HEK293 (cell line): Measurements from ENCODE around the gene ZYX.

Experiments
- BCL11A ChIP-seq: fragments of 450-650 bp; formaldehyde crosslinking; IDR thresholded peaks from 2 replicates; pipeline ENCODE4 v1.5.1; 2016; ENCODE audit warnings: low read depth, missing biosample characterization, missing genetic modification characterization
- HOXD13 ChIP-seq: sonication (generic); formaldehyde crosslinking; IDR thresholded peaks from 2 replicates; pipeline ENCODE4 v1.8.0; 2022; ENCODE audit warnings: missing genetic modification reagents, borderline replicate concordance
- KLF1 ChIP-seq: fragments of 450-650 bp; formaldehyde crosslinking; IDR thresholded peaks from 2 replicates; pipeline ENCODE4 v1.5.1; 2016; ENCODE audit warnings: missing biosample characterization, missing genetic modification characterization
- KLF8 ChIP-seq: fragments of 450-650 bp; formaldehyde crosslinking; IDR thresholded peaks from 2 replicates; pipeline ENCODE4 v1.5.1; 2016; ENCODE audit warnings: missing biosample characterization, missing genetic modification characterization
- PRDM4 ChIP-seq: fragments of 450-650 bp; formaldehyde crosslinking; IDR thresholded peaks from 2 replicates; pipeline ENCODE4 v1.5.1; 2017; ENCODE audit warnings: missing biosample characterization, missing genetic modification characterization
- PRDM6 ChIP-seq: fragments of 450-650 bp; formaldehyde crosslinking; IDR thresholded peaks from 2 replicates; pipeline ENCODE4 v1.5.1; 2017; ENCODE audit warnings: missing biosample characterization, missing genetic modification characterization
- ZBTB48 ChIP-seq: fragments of 450-650 bp; formaldehyde crosslinking; IDR thresholded peaks from 2 replicates; pipeline ENCODE4 v1.5.1; 2016; ENCODE audit warnings: missing biosample characterization, missing genetic modification characterization
- ZBTB49 ChIP-seq: fragments of 450-650 bp; formaldehyde crosslinking; IDR thresholded peaks from 2 replicates; pipeline ENCODE4 v1.5.1; 2016; ENCODE audit warnings: missing biosample characterization, missing genetic modification characterization, low read depth
- ZFP69B ChIP-seq: fragments of 450-650 bp; formaldehyde crosslinking; IDR thresholded peaks from 2 replicates; pipeline ENCODE4 v1.5.1; 2016; ENCODE audit warnings: missing biosample characterization, missing genetic modification characterization
- ZNF146 ChIP-seq: fragments of 450-650 bp; formaldehyde crosslinking; IDR thresholded peaks from 2 replicates; pipeline ENCODE4 v1.5.1; 2016; ENCODE audit warnings: missing biosample characterization, missing genetic modification characterization
- ZNF174 ChIP-seq: fragments of 450-650 bp; formaldehyde crosslinking; IDR thresholded peaks from 2 replicates; pipeline ENCODE4 v1.5.0; 2017; ENCODE audit warnings: missing biosample characterization, mild to moderate bottlenecking, missing genetic modification characterization
- ZNF248 ChIP-seq: fragments of 450-650 bp; formaldehyde crosslinking; IDR thresholded peaks from 2 replicates; pipeline ENCODE4 v1.5.1; 2017; ENCODE audit warnings: missing biosample characterization, missing genetic modification characterization
- ZNF354C ChIP-seq: fragments of 450-650 bp; formaldehyde crosslinking; IDR thresholded peaks from 2 replicates; pipeline ENCODE4 v1.5.1; 2016; ENCODE audit warnings: missing biosample characterization, missing genetic modification characterization, low read depth, borderline replicate concordance
- ZNF391 ChIP-seq: fragments of 450-650 bp; formaldehyde crosslinking; IDR thresholded peaks from 2 replicates; pipeline ENCODE4 v1.5.1; 2016; ENCODE audit warnings: low read depth, missing biosample characterization, missing genetic modification characterization, borderline replicate concordance
- ZNF433 ChIP-seq: fragments of 450-650 bp; formaldehyde crosslinking; IDR thresholded peaks from 2 replicates; pipeline ENCODE4 v1.5.1; 2016; ENCODE audit warnings: missing biosample characterization, missing genetic modification characterization, low read depth
- ZNF514 ChIP-seq: fragments of 450-650 bp; formaldehyde crosslinking; IDR thresholded peaks from 2 replicates; pipeline ENCODE4 v1.5.1; 2016; ENCODE audit warnings: missing biosample characterization, missing genetic modification characterization
- ZNF629 ChIP-seq: fragments of 450-650 bp; formaldehyde crosslinking; IDR thresholded peaks from 2 replicates; pipeline ENCODE4 v1.5.1; 2017; ENCODE audit warnings: missing biosample characterization, missing genetic modification characterization
- ZXDB ChIP-seq: fragments of 450-650 bp; formaldehyde crosslinking; IDR thresholded peaks from 2 replicates; pipeline ENCODE4 v1.5.1; 2016; ENCODE audit warnings: missing biosample characterization, missing genetic modification characterization
- TF ChIP-seq, protein P1 (sequence below): fragments of 450-650 bp; formaldehyde crosslinking; IDR thresholded peaks from 2 replicates; pipeline ENCODE4 v1.5.1; 2016; ENCODE audit warnings: missing biosample characterization, missing genetic modification characterization
- TF ChIP-seq, protein P2 (sequence below): fragments of 450-650 bp; formaldehyde crosslinking; conservative IDR thresholded peaks from 2 replicates; pipeline ENCODE4 v1.5.1; 2016; ENCODE audit warnings: low read depth, missing biosample characterization, missing genetic modification characterization
- TF ChIP-seq, protein P3 (sequence below): fragments of 450-650 bp; formaldehyde crosslinking; IDR thresholded peaks from 2 replicates; pipeline ENCODE4 v1.5.1; 2016; ENCODE audit warnings: missing biosample characterization, missing genetic modification characterization

The ZYX gene

GRCh38 chr7:143384661-143385631 is 3.8 kb downstream of the ZYX start (continued):
- TF ChIP-seq ZBTB49 (tag by site-specific recombination), result no peak
- TF ChIP-seq, protein P1, sequence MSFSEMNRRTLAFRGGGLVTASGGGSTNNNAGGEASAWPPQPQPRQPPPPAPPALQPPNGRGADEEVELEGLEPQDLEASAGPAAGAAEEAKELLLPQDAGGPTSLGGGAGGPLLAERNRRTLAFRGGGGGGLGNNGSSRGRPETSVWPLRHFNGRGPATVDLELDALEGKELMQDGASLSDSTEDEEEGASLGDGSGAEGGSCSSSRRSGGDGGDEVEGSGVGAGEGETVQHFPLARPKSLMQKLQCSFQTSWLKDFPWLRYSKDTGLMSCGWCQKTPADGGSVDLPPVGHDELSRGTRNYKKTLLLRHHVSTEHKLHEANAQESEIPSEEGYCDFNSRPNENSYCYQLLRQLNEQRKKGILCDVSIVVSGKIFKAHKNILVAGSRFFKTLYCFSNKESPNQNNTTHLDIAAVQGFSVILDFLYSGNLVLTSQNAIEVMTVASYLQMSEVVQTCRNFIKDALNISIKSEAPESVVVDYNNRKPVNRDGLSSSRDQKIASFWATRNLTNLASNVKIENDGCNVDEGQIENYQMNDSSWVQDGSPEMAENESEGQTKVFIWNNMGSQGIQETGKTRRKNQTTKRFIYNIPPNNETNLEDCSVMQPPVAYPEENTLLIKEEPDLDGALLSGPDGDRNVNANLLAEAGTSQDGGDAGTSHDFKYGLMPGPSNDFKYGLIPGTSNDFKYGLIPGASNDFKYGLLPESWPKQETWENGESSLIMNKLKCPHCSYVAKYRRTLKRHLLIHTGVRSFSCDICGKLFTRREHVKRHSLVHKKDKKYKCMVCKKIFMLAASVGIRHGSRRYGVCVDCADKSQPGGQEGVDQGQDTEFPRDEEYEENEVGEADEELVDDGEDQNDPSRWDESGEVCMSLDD (tag by site-specific recombination), result no peak
- TF ChIP-seq ZNF248 (tag by site-specific recombination), result no peak
- no peak for TF ChIP-seq ZNF174 (tag by site-specific recombination)
- no peak for TF ChIP-seq ZFP69B (tag by site-specific recombination)
- TF ChIP-seq KLF8, result no peak
- TF ChIP-seq ZNF514 (tag by site-specific recombination), result no peak
- TF ChIP-seq BCL11A, result no peak
- TF ChIP-seq HOXD13, result no peak
- no peak for TF ChIP-seq ZNF433 (tag by site-specific recombination)
- no peak for TF ChIP-seq PRDM6 (tag by site-specific recombination)
- TF ChIP-seq, protein P2, sequence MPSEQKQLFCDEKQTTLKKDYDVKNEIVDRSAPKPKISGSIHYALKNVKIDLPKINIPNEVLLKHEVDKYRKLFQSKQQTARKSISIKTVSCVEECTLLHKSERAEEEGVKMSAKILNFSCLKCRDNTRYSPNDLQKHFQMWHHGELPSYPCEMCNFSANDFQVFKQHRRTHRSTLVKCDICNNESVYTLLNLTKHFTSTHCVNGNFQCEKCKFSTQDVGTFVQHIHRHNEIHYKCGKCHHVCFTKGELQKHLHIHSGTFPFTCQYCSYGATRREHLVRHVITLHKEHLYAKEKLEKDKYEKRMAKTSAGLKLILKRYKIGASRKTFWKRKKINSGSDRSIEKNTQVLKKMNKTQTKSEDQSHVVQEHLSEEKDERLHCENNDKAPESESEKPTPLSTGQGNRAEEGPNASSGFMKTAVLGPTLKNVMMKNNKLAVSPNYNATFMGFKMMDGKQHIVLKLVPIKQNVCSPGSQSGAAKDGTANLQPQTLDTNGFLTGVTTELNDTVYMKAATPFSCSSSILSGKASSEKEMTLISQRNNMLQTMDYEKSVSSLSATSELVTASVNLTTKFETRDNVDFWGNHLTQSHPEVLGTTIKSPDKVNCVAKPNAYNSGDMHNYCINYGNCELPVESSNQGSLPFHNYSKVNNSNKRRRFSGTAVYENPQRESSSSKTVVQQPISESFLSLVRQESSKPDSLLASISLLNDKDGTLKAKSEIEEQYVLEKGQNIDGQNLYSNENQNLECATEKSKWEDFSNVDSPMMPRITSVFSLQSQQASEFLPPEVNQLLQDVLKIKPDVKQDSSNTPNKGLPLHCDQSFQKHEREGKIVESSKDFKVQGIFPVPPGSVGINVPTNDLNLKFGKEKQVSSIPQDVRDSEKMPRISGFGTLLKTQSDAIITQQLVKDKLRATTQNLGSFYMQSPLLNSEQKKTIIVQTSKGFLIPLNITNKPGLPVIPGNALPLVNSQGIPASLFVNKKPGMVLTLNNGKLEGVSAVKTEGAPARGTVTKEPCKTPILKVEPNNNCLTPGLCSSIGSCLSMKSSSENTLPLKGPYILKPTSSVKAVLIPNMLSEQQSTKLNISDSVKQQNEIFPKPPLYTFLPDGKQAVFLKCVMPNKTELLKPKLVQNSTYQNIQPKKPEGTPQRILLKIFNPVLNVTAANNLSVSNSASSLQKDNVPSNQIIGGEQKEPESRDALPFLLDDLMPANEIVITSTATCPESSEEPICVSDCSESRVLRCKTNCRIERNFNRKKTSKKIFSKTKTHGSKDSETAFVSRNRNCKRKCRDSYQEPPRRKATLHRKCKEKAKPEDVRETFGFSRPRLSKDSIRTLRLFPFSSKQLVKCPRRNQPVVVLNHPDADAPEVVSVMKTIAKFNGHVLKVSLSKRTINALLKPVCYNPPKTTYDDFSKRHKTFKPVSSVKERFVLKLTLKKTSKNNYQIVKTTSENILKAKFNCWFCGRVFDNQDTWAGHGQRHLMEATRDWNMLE (tag by site-specific recombination), result no peak
- no peak for TF ChIP-seq KLF1
- no peak for TF ChIP-seq PRDM4 (tag by site-specific recombination)
- no peak for TF ChIP-seq ZNF391 (tag by site-specific recombination)
- TF ChIP-seq, protein P3, sequence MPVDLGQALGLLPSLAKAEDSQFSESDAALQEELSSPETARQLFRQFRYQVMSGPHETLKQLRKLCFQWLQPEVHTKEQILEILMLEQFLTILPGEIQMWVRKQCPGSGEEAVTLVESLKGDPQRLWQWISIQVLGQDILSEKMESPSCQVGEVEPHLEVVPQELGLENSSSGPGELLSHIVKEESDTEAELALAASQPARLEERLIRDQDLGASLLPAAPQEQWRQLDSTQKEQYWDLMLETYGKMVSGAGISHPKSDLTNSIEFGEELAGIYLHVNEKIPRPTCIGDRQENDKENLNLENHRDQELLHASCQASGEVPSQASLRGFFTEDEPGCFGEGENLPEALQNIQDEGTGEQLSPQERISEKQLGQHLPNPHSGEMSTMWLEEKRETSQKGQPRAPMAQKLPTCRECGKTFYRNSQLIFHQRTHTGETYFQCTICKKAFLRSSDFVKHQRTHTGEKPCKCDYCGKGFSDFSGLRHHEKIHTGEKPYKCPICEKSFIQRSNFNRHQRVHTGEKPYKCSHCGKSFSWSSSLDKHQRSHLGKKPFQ, result peak; percentile 85
- TF ChIP-seq ZXDB (tag by site-specific recombination), result no peak
- no peak for TF ChIP-seq ZNF146
- TF ChIP-seq ZNF629 (tag by site-specific recombination), result no peak
- TF ChIP-seq ZBTB48 (tag by site-specific recombination), result no peak
- TF ChIP-seq ZNF354C (tag by site-specific recombination), result 0 out of 2 replicates have a peak, but pooled peaks have one; percentile 25
- TF ChIP-seq, all 188 proteins: peak for 8
